ENCODE measurements around the gene E2F2.

GRCh38 chr1:23568608-23569383 lies 37.8 kb upstream of the E2F2 start:
- TF ChIP-seq CTCF (IDR thresholded peaks at IDR 0.05 in 2 of 3, conservative IDR thresholded peaks at IDR 0.05 in 1 of 3; ENCODE audit: borderline replicate concordance in 1 of 3, insufficient read depth in 1 of 3, low read depth in 2 of 3, low read length in 2 of 3) (no peak), POLR2A (IDR thresholded peaks at IDR 0.05; ENCODE audit: borderline replicate concordance, extremely low read depth, insufficient read depth, insufficient read length) (no peak), ZNF274 (IDR thresholded peaks at IDR 0.05; ENCODE audit: low read depth, low read length) (no peak), FOSL1 (IDR thresholded peaks at IDR 0.05; ENCODE audit: low read depth) (no peak), MAX (IDR thresholded peaks at IDR 0.05) (no peak), CEBPB (IDR thresholded peaks at IDR 0.05; ENCODE audit: low read depth) (no peak), EZH2phosphoT487 (IDR thresholded peaks at IDR 0.05; ENCODE audit: borderline replicate concordance) (no peak), ZFX (IDR thresholded peaks at IDR 0.05) (no peak), EGR1 (IDR thresholded peaks at IDR 0.05; ENCODE audit: low read depth) (no peak), POLR2AphosphoS5 (IDR thresholded peaks at IDR 0.05; ENCODE audit: low read depth, low read length) (no peak)

Data from HCT116 (cell line).